SKM-1 (cell line): ENCODE results near the gene PDE4D.

Experiments used
- DNase-seq: peaks from one replicate; lab custom pipeline; 2025; ENCODE audit not compliant: unreplicated experiment; lab: John Stamatoyannopoulos, UW

Gene PDE4D

DNA sequence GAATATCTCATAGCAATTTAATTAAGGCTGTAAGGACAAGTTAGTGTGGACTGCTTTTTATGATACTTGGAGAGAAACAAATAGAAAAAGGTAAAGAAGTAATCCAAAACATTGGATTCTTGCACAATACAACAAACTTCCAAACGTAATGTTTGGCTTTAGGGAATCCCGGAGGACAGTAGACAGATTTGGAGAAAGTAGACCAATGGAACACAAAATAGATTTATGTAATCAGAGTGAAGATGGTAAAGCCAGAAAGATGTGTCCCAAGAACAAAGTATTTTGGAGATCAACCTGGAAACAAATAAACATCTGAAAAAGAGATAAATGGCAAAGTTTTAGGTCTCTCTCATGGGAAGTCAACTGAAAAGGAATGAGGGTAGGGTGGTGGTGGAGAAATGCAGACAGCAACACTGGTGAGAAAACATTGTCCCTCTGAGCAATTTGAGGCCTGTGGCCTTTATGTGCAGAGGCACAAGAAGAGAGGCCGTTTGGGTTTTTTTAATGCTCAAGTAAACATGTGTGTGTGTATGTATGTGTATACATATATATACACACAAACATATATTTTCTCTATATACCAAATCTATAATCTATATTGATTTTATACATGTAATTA lies 620.6 kb downstream of the PDE4D start:
- DNase-seq, result no peak

GRCh38 chr5:59268756-59269415 lies 624.6 kb downstream of the PDE4D start:
- no peak for DNase-seq

GRCh38 chr5:59267033-59267432 lies 626.5 kb downstream of the PDE4D start:
- no peak for DNase-seq

- no peak for DNase-seq
Measured at GRCh38 chr5:59266410-59266809, 627.1 kb downstream of the PDE4D start.

DNA sequence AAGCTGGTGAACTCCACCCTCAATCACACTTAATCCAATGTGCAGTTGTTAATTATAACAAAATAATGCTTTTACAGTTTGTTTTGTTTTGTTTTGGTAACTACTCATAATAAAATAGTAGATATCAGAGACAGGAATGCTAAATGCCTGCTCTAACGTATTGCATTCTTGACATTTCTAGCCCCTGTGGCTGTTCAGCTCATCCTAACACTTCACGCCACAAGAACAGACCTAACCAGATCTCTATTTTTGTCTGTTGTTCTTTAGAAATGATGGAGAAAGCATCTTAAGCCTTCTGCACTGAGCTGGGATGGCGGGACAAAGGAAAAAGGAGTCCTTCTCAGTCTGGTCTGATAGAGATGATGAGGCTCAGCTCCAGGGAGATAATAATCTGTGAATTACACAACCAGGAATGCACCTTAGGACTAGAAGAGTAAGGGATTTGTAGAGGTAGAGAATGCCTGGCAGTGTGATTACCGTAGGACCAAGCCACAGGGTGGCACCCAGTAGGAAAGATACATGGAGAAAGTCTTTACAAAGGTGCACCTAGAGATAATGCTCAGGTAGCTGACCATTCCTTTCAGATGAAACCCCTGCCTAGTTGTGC lies 628.8 kb downstream of the PDE4D start:
- DNase-seq, result no peak

GRCh38 chr5:59264013-59264412 lies 629.5 kb downstream of the PDE4D start:
- no peak for DNase-seq

- no peak for DNase-seq
Measured at GRCh38 chr5:59261969-59262368, 631.6 kb downstream of the PDE4D start.

DNA sequence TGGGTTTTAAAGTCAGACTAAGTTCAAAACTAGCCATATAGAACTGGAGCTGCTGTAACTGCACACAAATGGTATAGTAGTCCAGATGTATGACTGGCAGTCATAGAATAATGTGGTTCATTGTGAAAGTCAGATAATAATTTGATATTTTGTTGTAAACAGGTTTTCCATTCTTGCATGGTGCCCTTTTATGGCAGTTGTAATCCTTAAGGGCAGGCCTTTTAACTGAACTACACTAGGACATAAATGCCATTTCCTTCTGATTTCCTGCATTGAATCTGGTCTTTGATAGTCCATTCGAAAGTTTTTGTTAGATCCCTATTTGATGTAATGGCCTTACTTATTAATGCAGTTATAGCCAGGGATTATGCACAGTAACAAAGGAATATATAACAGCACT lies 632.6 kb downstream of the PDE4D start:
- DNase-seq, result no peak

- DNase-seq, result no peak
Measured at GRCh38 chr5:59260200-59260599, 633.3 kb downstream of the PDE4D start.

DNA sequence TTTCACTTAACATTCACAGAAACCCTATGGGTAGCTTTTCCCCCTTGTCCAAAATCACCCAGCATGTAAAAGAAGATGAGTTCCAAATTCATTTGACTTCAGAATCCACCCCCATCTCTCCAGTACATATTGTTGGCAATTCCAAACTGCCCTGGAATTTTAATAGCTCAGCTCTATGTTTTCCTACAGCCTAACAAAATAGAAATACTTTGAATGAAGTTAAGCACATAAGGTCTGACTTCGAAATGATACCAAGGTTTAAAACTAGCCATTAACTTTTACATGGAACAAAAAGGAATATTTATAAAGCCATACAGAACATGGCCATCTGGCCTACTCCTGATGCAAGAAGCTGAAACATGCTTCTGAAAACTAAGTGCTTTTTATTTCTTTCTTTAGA lies 634.3 kb downstream of the PDE4D start:
- DNase-seq, result no peak

DNA sequence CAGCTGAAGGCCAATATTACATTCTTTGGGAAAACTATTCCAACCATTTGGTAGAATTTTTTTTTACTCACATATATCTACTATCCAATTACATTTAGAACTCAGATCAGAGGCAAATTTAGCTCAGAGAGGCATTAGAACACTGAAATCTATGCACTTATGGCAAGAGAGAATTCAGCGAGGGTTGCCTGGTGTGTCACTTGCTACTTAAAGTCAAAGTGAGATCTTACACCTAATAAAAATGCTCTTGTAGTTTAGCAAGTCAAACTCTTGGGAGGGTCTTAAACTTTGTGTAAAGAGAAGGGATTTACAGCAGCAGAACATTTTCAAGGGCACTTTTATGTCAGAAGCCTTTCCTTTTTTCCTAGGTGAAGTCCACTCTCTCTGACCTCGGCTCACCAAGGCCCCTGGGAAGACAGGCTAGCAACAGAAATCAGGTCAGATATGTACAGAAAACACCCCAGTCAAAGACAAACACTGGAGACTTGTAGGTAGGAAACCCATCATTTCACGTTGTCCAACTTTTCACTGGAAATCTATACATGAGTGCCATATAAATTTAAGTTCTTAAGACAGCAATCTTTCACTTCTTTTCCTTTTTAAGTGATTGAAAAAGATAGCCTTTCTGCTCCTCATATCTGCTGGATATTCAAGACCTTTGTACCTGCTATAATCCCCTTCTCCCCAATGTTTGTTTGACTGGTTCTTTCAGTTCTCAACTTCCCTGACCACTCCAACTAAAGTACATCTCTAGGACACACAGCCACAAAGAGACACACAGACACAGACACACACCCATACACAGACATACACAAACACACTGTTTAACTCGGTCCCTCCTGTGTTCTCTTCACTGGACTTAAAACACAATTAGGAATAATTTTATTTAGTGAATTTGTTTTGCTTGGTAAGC lies 635.8 kb downstream of the PDE4D start:
- no peak for DNase-seq

- DNase-seq, result no peak
Measured at GRCh38 chr5:59256331-59256730, 637.2 kb downstream of the PDE4D start.

DNA sequence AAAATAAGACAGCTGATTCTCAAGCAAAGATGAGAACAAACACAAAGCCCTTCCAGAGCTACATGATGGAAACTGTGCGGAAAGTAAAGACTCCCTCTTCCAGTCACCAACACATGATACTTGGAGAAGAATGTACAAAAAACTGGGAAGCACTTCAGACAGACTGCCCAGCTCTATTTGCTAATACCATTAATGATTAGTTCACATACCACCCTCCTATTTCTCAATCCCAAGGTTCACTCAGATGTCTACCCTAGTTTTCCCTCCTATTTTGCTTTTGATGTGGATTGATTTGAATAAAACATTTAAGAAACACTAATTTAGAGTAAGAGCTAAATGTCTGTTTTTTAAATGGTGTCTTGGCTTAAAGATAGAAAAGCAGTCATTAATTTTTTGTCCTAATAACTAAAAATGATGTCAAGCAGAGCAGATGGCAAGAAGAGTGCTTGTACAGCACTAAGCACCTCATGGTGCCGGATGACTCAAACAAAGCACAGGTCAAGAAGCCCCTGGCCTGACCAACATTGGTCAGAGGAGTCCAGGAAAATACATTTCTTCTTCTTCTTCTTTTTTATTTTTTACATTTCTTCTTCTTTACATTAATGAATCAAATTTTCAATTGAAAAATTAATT lies 639.4 kb downstream of the PDE4D start:
- DNase-seq, result no peak

DNA sequence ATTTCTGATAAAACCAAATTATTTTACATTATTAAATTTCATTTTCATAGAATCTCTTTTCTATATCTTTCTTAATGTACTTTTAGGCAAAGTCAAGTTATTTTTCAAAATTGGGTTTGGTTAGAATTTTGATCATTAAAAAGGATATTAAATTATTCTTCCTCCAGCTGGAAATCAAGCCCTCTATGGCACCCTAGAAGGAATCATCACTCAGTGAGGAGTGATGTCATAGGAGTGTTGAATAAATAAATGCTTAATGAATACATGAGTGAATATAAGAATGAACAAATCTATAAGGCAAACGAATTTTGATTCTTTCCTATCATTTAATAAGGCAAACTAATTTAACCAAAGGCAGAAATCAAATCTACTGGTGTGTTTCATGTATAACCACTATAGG lies 639.9 kb downstream of the PDE4D start:
- DNase-seq, result no peak

GRCh38 chr5:59251627-59252026 lies 641.9 kb downstream of the PDE4D start:
- DNase-seq, result no peak

DNA sequence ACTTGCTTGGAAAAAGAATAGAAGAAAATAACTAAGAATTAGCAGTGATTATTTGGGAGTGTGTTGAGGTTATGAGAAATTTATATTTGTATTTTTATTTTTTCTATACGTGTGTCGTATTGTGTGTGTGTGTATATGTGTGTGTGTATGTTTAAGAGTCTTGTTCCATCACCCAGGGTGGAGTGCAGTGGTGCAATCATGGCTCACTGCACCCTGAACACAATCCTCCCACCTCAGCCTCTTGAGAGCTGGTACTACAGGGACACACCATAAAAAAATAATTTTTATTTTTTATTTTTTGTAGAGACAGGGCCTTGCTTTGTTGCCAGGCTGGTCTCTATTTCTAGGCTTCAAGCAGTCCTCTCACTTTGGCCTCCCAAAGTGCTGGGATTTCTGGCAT lies 643.8 kb downstream of the PDE4D start:
- no peak for DNase-seq

GRCh38 chr5:59249160-59249559 lies 644.4 kb downstream of the PDE4D start:
- no peak for DNase-seq

DNA sequence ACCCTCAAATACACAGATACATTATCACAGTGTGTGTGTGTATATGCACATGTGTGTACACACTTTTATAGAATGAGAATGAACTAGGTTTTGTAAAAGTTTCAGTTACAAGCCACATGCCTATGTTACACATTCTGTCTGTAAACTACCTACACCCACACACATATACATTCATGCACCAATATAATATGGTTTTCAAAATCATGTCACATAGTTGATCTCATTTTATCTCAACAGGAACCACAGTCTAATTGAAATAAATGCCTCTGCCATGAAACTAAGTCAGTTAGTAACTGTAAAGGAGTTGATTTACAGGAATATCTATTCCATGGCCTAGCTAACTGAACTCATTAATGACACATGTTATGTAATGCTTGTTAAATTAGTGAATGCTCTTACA lies 646.6 kb downstream of the PDE4D start:
- no peak for DNase-seq

DNA sequence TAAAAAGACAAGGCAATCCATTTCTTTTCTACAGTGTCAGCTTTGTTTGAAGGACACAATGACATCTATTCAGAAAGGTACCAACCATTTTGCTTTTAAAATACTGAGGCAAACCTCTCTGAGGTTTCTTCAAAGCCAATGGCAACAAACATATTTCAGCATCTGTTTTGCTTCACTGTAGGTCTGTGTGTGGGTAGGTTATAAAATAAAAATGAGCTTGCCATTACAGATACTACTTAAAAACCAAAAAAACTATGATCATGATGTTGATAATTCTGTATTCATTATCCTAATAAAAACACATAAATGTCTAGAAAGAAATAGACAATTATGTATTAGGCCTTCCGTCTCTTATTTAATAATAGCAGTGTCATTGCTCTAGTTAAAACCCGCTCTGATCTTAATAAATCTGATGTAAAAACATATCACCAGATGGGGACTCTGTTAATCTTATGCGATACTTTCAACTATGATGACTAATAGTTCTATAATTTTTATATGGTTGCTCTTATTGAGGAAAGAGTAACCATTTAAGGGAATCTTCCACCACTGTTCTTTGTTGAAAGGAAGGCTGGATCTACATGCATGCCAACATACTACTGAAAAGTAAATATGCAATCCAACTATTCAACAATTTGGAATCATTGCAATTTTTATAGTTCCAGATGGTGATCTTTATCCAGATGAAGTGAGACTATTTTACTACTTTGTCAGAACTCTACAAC lies 647.2 kb downstream of the PDE4D start:
- DNase-seq, result no peak

DNA sequence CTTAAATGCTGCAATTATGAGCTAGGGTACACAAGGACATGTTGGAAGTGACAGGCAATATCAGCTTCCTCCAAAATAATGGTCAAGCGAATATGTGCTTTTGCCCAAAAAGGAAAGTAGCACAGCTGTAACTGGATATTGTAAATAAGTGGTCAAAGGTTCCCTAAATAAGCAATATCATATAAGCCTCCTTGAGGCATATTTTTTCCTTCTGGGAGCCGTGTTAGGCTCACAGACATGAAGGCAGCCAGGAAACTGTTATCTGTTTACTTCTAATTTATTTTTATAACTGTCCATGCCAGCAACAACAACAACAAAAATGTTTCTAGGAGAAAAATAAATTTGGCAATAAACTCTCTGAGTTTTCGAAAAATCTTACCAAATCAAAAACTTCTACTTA lies 648.3 kb downstream of the PDE4D start:
- no peak for DNase-seq

DNA sequence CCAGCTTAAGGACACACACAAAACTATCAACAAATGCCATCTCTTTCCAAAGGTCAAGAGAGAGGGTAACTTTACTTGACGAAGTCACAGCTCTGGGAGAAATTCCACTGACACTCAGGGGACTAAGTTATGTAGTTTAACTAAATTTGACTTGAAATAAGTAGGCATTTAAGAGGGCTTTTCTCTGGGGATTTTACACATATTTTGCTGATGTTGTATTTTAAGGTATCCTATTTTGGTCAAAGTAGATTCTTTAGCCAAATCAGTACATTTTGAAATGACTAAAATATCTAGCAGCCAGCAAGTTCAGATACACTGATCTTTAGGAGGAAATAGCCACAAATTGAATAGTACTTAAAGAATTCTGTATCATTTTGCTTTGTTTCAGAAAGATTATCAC lies 652.0 kb downstream of the PDE4D start:
- DNase-seq, result no peak
